HK-2 (cell line): ENCODE data around the gene RHOH.

ENCODE experiments used
- DNase-seq: peaks from one replicate; pipeline ENCODE4 v3.0.0-alpha.2; 2018; ENCODE audit not compliant: unreplicated experiment

Gene RHOH

DNA sequence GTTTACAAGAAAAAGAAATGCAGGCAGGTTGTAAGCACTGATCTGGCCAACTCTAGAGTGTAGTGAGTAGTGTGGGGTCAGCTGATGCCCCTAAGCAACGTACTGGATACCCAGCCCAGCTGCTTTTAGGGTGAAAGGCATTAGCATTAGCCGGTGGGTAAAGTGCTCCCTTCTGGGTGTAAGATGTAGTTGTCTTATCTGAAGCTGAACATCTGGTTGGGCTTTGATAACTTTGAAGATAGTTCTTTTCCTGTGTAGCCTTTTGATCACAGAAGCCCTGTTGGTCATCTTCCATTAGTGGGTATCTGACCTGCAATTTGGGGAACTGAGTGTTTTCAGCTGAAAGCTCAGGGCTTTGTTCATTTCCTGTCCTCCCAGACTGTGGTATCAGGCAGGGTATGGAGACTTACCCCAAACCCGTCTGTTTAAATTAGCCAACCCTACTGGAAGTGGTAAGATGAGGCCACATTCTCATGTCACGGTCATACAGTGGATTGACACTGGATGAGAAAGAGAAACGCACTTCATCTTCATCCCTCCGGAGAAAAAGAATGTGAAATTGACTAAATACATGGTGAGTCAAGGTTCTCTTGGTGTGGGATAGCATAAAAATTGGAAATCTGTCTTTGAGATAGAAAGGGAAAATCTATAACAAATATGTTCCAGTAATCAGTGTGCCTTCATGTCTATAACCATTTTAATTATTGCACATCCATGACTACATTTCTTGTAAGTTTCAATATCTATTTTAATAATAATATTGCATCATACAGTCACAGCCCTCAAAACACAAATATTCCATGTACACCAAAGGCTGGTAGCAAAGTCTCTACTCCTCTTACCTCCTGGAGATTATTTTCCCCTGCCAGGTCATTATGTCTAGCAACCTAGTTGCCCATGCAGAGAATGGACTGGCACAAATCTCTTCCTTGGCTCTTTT is 8.7 kb downstream of the RHOH start:
- DNase-seq: no peak

DNA sequence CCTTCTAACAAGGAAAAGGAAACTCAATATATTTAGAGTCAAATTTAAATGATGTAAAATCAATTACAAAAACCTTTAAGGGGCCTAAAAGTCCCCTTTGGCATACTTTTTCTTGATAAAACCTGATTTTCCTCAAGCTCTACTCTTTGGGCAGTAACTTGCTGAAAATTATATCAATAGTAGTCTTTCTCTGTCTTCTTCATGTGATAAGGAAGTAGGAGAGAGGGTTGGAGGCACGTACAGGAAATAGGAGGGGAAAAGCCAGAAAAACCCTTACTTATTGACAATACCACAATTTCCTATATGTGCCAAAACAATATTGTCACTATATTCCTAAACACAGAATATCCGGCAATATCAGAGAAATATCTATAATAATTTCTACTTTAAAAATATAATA is 9.6 kb downstream of the RHOH start:
- no peak for DNase-seq

DNA sequence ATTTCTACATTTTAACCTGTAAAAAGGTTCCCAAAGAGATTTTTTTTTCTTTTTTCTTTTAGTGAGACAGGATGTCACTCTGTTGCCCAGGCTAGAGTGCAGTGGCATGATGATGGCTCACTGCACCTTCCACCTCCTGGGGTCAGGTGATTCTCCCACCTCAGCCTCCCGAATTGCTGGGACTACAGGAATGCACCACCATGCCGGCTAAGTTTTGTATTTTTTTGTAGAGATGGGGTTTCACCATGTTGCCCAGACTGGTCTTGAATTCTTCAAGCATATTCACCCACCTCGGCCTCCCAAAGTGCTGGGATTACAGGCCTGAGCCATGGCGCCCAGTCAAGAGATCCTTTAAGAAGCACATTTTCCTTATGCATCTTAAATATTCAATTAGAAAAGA is 12.6 kb downstream of the RHOH start:
- no peak for DNase-seq

DNA sequence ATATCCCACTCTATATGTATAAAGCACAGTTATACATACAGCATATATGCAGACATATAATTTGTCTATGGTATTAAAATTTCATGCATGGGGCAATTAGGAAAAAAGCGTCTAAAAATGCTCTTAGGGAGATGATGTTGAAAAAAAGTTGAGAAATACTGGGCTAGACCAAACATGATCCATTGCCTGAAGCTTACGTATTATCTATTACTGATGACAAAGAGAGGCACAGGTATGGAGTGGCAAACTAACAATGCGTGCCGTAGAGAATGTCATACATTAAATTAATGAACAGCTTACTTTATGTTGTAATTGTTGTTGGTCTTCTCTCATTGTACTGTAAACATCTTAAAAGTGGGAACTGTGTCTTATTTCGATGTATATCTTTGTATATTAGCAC is 13.9 kb downstream of the RHOH start:
- DNase-seq: no peak

DNA sequence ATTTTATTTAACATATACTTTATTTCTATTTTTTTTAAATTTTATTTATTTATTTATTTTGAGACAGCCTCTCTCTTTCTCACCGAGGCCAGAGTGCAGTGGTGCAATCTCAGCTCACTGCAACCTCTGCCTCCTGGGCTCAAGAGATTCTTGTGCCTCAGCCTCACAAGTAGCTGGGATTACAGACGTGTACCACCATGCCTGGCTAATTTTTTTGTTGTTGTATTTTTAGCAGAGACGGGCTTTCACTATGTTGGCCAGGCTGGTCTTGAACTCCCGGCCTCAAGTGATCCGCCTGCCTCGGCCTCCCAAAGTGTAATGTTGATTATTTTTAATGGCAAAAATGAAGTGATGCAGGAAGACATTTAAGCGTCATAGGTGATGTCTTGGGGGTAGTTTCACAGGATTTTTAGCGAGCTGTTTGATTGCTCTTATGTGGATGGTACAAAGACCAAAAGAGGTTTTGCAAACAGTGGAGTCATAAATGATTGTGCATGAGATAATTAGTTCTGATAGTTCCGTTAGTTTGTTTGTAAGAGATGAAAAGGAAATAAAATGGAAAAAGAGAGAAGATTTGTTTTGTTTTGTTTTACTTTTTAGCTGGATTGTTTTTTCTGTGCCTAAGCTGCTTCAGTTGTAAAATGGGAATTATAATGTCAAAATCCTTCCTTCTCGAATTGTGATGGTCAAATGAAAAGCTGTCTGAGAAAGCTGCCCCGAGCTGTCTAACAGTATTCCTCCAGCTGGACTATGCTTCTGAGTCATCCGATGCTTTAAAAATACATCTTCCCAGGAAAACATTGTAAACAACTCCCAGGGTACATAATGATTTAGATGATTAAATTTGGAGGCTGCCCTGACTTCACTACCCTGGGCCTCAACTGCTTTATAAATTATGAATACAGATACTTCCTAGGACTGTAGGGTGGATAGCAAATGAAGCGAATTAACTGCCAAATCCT is 14.7 kb downstream of the RHOH start:
- DNase-seq: no peak

DNA sequence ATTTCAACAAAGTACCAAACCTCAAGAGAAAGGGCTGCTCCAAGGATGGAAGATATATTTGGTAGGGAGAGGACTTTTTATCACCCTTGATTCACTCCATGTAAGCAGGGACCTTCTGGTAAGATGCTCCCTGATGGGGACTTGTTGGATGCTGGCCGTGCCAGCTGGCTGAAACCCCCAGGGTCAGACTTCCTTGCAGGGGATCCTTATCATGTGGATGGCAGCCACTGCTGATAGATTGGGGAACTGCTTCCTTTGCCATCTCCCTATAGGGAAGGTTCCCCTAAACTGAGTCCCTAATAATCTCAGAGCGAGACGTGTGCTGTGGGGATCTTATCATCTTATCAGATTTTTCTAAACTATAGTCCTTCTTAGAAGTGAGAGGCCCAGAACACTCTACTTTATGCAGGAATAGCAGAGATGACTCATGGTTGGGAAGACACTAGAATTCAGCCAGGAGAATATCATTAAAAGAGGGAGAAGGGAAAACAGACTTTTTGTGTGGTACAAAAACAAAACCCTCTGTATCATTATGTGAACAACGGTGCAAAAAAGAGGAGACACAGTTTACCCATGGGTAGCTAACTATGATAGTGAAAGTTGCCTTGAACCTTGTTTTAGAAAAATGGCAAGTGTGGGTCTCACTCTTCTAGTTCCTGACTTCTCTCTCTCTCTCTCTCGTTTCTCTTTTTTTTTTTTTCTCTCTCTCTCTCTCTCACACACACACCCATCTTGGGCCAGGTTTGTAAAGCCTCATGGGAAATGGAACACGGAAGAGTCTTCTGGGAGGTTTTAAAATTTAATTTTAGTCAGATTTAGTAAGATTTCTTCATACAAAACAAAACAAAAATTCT is 16.1 kb downstream of the RHOH start:
- no peak for DNase-seq

DNA sequence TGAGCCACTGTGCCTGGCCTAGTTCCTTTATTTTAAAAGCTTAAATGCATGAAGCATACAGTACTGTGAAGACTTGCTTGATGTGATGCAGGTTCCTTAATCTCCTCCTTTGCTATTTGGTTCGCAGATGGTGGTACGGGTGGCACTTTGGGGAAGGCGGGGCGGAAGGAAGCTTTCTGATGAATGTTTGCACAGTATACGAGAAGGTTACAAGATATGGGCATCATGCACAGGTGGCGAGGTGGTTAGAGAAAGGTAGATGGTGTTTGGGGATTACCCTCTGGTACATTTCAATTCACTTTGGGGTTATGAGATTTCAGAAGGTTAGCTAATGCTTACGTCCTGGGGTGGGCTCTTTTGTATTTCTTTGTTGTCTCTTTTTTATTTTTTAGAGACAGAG is 17.2 kb downstream of the RHOH start:
- no peak for DNase-seq

DNA sequence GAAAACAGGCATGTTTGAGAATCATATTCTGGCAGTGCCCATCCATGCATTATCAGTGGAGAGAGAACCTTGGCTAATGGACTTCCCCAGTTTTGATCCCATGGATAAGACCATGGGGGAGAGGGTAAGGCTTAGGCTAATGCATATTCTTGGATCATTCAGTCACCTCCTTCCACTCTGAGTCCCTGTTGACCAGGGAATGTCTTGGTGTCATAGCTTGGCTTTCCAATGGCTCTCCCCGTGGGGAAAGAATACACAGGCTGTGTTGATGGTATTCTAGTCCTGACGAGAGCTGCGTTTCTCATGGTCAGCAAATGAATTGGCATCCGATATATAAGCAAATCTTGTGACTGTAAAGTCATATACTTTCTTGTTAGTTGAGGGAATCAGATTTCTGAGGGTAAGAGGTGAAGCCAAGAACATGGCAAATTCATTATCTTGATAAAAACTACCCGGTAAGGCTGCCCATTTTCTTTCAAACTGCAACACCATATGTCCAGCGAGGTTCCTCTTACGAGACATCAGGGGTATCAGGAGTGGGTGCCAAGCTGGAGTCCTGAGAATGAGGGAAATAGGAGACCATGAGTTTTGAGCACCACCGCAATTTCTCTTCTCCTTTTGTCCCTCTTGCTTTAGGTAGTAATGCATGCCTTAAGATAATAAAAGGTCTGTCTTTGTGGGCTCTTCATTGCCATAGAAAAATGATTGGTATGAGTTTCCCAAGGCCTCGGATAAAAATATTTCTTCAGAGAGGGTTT is 18.0 kb downstream of the RHOH start:
- DNase-seq: no peak

DNA sequence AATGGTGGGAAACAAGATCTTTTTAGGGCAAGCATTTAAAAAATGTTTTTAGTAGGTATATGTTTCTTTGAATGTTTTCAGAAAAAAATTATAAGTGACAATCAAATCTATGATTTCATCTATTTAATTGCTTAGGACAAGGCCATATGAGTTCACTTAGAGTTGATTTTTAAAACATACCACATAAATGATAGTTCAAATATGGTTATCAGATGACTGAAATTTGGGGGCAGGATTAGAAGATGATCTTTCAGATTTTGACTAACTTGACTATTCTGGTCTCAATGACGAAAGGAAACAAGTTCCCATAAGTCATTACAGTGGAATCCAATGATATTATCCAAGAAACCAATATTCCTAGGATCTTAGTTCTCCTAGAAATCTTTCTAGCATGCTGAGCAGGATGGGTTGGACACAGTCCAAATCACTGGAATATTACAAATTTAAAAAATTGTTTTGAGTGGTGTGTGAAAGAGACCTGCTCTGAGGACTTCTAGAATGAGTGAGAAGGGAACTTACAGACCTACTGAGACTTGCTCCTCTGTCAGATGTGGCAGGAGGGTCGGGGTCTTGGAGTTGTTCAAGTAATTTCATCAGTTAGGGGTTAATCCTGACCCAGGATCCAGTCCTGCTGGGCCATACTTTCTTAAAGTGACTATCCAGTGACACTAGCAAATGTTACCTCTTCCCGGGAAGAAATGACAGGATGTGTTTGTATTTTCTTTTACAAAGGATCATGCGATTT is 20.0 kb downstream of the RHOH start:
- no peak for DNase-seq

DNA sequence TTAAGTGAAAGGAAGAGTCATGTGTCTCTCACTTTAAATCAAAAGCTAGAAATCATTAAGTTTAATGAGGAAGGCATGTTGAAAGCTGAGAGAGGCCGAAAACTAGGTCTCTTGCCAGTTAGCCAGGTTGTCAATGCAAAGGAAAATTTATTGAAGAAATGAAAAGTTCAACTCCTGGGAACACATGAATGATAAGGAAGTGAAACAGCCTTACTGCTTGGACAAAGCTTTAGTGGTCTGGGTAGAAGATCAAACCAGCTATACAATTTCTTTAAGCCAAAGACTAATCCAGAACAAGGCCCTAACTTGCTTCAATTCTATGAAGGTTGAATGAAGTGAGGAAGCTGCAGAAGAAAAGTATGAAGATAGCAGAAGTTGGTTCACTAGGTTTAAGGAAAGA is 24.9 kb downstream of the RHOH start:
- DNase-seq: no peak

DNA sequence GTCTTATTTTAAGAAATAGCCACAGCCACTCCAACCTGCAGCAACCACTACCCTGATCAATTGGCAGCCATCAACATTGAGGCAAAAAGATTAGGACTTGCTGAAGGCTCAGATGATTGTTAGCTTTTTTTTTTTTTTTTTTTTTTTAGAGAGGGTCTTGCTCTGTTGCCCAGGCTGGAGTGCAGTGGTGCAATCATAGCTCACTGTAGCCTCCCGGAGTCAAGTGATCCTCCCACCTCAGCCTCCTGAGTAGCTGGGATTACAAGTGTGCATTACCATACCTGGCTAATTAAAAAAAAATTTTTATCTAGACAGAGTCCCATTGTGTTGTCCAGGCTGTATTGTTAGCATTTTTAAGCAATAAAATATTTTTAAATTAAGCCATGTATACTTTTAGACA is 26.5 kb downstream of the RHOH start:
- no peak for DNase-seq

DNA sequence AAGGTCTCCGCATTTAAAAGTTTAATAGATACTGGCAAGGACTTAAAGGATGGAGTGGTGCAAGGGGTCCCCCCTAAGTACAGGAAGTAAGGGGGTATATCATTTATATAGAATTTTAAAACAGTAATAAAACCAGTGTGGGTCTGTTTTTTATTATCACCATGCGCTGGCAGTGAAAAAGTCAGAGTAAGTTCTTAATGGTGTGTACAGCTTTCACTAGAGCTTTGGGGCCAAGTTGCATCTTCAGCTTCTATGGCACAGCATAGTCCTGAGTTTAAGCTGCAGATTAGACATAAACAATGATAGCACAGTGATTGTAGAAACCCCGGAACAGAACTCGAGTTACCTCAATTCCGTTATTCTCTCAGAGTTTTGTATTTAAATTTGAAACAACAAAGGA is 27.6 kb downstream of the RHOH start:
- no peak for DNase-seq

DNA sequence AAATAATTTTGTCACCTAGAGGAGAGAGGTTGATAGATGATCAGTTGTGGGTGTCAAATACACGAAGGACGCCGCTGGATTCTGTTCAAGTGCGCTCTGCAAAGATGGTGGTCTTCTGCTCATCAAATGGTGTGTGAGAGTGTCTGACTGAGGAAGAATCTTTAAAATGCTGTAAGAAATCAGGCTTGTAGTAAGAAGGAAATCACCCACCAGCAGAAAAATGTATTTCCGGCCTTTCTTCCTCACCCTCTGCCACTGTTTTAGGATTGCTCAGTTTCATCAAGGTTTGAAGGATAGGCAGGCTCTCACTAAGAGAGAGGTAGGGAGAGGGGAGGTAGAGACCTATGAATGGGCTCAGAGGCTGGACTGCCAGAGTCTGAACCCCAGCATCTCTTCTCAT is 28.7 kb downstream of the RHOH start:
- no peak for DNase-seq

DNA sequence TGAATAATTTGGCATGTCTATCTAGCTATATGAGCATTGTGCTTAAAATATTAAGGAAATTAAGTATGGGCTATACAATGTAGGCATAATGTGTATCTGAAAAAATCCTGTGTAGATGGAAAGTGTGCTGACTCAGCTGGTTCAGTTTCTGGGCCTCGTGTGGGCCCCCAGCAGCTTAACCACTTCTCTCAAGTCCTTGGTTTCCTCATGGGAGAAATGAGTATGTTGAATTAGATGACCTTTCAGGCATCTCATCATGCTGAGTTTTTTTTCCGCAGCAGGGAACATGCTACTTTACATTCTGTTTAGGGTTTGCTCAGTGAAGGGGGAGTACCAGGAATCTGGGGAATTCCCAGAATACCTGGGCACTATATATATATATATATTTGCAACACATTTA is 30.5 kb downstream of the RHOH start:
- DNase-seq: no peak

DNA sequence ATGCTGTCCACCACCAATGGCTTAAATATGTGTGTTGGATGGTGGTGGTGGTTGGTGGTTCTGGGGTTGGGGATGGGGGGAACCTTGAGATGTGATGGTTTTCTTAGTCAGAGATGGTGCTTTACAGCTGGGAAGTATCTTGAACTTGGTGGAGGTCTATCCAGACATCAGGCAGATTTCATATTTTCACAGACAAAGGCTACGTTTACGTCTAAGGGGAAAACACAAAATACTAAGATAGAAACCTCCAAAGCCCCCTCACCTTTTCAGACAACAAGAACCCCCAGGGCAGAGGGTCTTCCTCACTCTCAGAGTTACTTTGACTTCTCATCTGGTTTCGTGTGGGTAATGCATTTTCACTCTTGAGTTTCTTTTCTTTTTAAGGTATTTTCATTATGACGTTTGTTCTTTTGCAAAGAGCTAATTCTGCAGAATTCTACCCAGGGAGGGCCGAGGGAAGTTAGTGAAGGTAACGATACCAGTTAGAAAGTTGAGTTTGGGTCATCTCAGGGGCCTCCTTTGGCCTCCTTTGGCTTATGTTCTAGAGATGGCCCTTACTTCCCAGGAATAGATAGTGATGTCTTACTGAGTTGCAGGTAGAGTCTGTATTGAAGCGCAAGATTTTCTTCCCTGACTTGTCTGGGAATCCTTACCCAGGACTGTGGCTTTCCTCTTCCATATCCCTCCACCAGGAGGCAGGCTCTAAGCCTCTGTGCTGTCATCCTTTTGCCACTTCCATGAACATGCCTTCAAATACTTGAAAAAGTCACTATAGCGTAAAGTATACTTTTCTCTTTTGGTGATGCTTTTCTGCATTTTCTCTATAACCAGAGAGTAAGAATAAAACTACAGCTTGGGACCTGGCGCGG is 31.9 kb downstream of the RHOH start:
- DNase-seq: no peak

DNA sequence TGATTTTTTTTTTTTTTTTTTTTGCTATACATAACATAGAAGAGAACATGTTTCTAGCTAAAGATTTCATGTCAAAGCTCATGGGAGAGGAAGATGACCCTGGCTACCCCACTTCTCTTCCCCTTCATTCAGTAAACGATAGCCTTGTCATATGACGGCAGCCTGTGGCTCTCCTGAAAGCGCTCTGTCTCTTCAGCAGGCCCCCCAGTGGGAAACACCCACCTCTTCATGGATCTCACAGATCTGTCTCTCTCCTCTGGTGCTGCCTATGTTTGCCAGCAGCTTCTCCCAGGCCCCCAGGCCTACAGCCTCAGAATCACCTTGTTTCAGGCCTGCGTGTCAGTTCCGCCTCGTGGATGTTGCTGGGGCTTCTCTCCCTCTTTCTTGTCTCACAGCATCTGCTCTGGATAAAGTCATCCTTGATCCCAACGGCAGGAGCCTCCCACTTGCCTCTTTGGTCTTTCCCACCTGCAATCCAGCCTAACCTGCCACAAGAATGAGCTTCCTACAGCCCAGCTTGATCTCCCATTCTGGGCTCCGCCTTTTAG is 34.6 kb downstream of the RHOH start:
- no peak for DNase-seq

DNA sequence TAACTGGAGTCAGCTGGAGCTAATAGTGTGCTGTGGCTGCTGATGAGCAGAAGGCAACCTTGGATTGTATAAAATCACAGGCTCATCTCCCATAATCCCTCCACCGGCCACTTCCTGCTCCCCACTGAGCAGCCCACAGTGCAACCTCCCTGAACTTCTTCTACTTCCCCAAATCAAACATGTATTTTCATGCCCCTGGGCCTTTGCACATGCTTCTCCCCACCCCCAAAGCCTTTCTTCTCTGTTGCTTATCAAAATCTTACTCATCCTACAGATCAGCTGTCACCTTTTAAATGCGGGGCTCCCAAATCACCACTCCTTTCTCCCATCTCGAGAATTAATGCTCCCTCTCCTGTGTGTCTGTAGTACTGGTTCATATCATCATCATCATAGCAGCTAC is 35.8 kb downstream of the RHOH start:
- no peak for DNase-seq

DNA sequence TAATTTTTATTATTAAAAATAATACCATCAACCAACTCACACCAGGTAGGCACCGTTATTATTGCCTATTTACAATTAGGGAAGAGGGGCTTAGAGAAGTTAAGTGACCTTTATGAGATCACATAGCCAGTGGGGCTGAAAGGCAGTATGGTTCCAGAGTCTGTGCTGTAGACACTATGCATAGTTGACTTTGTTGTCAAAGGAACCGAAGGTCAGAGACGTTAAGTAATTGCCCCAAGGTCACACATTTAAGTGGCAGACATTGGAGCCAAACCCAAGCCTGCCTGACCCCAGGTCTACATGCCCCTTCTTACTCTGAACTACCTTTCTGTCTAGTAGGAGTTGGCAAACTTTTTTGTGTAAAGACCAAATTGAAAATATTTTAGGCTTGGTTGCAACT is 36.4 kb downstream of the RHOH start:
- no peak for DNase-seq

DNA sequence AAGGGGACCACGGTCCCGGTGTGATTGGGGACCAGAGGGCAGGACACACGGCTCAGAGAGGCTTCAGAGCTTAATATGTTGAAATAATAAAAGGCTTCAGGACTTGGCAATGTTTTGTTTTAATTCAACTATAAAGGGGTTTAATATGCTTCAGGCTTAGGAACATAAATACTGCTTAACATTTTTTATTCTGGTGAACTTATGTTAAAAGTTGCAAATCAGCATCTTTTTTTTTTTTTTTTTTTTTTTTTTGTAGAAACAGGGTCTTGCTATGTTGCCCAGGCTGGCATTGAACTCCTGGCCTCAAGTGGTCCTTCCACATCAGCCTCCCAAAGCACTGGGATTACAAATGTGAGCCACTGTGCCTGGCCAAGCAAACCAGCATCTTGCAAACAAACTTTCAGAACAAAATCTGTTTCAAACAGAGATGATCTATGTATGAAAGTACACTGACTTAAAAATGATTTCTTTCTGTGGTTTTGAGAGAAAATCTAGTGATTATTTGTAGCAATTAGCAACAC is 37.7 kb downstream of the RHOH start:
- no peak for DNase-seq
